Testis (tissue), 3 donors: Measurements from ENCODE around the gene PIEZO1. TPM values are rescaled to one million over a fixed set of nuclear protein-coding genes. Genes with fewer than 3 reads are reported as not detected.

ENCODE experiments used
- DNase-seq: peaks from one replicate; pipeline ENCODE4 v3.0.0-alpha.2; 2019
- H3K27ac ChIP-seq, 2 donors: fragments of 200-600 bp; sonication (generic); one replicate each; pipeline ENCODE4 v1.5.1; 2019
- H3K27me3 ChIP-seq: fragments of 200-600 bp; sonication (generic); one replicate; pipeline ENCODE4 v1.5.1; 2019
- H3K36me3 ChIP-seq: fragments of 200-600 bp; sonication (generic); one replicate; pipeline ENCODE4 v1.5.1; 2017; ENCODE audit warnings: low read depth; ENCODE audit errors: missing control alignments
- H3K4me1 ChIP-seq: fragments of 200-600 bp; sonication (generic); one replicate; pipeline ENCODE4 v1.5.1; 2019
- H3K4me3 ChIP-seq, 2 donors: fragments of 200-600 bp; sonication (generic); one replicate each; pipeline ENCODE4 v1.5.1; 2017 to 2019
- H3K9me3 ChIP-seq: fragments of 200-600 bp; sonication (generic); one replicate; pipeline ENCODE4 v1.5.1; 2017
- CTCF ChIP-seq, 3 experiments: fragments of 450-650 bp in 2 of 3; fragments of 200-600 bp in 1 of 3; sonication (generic) in 1 of 3; IDR thresholded peaks; one replicate each; pipeline ENCODE4 v1.5.1; 2016 to 2019; ENCODE audit warnings: antibody characterized with exemption in 3 of 3, mild to moderate bottlenecking in 2 of 3, moderate library complexity in 1 of 3
- POLR2A ChIP-seq: fragments of 450-650 bp; IDR thresholded peaks from one replicate; pipeline ENCODE4 v1.6.1; 2017; ENCODE audit warnings: antibody characterized with exemption, mild to moderate bottlenecking, moderate library complexity
- WGBS, 2 donors: methylation state at CpG; one replicate each; pipeline ENCODE4 v1.1.5; 2018; 5-methylcytosine and 5-hydroxymethylcytosine counted together
- intact Hi-C: fragments of 100-400 bp; cut with DNase I; formaldehyde crosslinking; loops from one replicate; pipeline ENCODE4 v1.15.1; 2023; ENCODE audit warnings: low total_unique reads
- polyA plus RNA-seq: library from polyadenylated mRNA; stranded (reverse); fragments of 350-450 nt; fragmentation: Illumina TruSeq; extraction: RNeasy Lipid Tissue Mini Kit (QIAGEN cat#74804); gene quantifications from one replicate; pipeline ENCODE4 v1.2.3, GENCODE V29; 2014; ENCODE audit warnings: low read depth, low replicate concordance; ENCODE audit not compliant: insufficient read depth
- total RNA-seq, 2 donors: library from RNA; depleted of rRNA; stranded (reverse); fragments of >200 nt; gene quantifications; one replicate each; pipeline ENCODE4 v1.2.3, GENCODE V29; 2016

Gene PIEZO1
- total and polyA plus RNA-seq, 3 donors from 2014 or later, result 24.2 to 44.5 (median 40.7) TPM

DNA sequence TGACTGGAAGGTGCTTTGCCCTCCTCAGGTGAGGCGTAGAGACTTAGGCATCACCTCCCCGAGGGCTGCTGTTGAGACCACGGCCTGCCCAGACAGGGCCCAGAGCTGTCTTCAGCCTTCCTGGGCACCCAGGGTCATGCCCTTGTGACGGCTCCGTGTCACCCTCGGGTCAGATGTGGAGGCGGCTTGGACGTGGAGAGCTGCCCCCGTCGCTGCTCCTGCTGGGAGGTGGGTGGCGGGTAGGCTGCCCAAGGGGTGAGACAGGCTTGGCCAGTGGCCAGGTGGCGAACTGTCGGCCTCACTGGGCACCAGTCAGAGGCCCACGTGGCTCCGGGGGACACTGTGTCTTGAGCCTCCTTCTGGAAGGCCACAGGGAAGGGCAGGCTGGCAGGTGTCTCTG, 89.8 kb downstream of the PIEZO1 start:
- TF ChIP-seq CTCF (IDR thresholded peaks at IDR 0.05) (no peak), POLR2A (no peak)
- 75% methylated on average over 15 of the region's 15 CpGs; no CpG with 5 or more reads in 1 of the 2 donors for WGBS, 2 donors
- no peak overlapping the region for H3K27ac ChIP-seq
- DNase-seq, result no peak
- H3K9me3 ChIP-seq, result no peaks in the 10 kb centered on the region
- intact Hi-C loops, result no loop called here
- no peaks in the 10 kb centered on the region for H3K4me1 ChIP-seq
- no peaks in the 10 kb centered on the region for H3K36me3 ChIP-seq
- no peaks in the 10 kb centered on the region for H3K27me3 ChIP-seq
- H3K4me3 ChIP-seq, result no peak overlapping the region

DNA sequence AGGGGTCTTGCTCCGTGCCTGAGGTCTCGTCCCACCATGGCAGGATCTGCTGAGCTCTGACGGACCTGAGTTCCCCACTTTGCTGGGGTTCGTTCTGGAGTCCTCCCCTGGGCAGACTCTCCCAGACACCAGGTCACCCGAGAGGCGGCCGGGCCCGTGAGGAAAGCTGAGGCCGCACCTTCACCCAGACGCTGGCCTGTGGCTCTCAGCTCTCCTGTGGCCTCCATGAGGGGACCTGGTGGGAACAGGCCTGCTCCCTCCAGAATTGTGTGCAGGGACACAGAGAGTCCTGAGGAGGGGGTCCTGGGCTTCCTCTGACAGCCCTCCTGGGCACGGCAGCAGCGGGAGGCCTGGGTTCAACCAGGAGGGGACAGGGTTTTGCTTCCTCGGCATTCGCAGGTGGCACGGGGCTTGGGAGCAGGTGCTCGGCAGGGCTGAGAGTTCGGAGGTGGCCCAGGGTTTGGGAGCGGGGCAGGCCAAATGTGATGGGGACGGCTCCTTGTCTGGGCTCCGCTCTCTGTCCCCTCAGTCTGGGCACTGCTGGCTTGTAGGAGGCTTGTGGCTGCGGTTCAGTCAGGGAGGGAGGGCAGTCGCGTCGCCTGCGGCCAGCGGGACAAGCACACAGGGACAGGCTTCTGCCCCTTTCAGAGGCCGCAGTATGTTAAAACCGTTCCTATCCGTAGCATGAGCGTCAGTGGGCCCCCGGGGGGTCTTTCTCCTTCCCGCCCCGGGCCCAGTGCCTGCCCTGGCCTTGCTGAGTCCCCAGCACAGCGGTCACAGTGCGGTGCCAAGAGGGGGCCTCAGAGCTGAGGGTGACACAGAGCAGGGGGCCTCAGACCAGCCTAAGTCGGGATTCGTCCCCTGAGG, 90.6 kb downstream of the PIEZO1 start:
- intact Hi-C loops, result no loop called here
- no peaks in the 10 kb centered on the region for H3K9me3 ChIP-seq
- WGBS, 2 donors, result 88 to 96% methylated on average over 12 to 37 of the region's 37 CpGs
- H3K27me3 ChIP-seq, result no peaks in the 10 kb centered on the region
- DNase-seq, result no peak
- no peaks in the 10 kb centered on the region for H3K36me3 ChIP-seq
- H3K4me3 ChIP-seq, result no peak overlapping the region
- no peak overlapping the region for H3K27ac ChIP-seq
- no peaks in the 10 kb centered on the region for H3K4me1 ChIP-seq
- TF ChIP-seq CTCF (IDR thresholded peaks at IDR 0.05), result no peak
- no peak for TF ChIP-seq POLR2A

DNA sequence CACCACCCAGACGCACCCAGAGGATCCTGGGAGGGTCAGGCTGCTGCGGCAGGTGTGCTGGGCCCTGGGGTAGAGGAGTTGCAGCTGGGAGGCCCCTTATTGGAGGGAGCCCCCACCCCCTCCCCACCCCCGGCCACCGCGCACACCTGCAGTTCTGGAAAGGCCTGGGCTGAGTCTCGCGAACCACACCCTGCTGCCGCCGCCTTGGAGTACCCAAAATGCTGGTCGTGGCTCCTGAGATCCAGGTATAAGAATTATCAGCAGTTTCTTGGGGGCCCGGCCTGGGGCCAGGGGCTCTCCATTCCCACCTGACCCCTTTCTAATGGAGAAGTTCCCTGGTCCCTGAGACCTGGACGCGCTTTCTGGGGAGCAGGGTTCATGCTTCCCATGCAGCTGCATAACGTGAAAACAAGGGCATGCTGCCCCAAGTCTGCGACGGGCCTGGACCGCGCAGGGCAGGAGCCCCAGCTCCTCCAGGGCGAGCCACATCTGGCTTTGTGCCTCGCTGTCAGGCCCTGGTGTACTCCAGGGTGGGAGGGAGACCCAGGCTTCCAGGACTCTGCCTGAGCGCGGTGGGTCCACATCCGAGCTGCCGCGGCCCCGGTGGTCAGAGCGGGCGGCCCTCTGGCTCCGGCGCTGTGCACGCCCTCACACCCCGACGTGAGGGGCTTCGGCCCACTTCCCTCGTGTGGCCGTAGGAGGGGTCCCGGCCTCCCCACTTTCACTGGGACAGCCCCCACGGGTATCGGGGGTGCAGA, 91.4 kb downstream of the PIEZO1 start:
- H3K36me3 ChIP-seq, result no peaks in the 10 kb centered on the region
- 90 to 91% methylated on average over 34 to 39 of the region's 39 CpGs for WGBS, 2 donors
- no peaks in the 10 kb centered on the region for H3K9me3 ChIP-seq
- no peak for DNase-seq
- intact Hi-C loops, result no loop called here
- H3K27ac ChIP-seq, result no peak overlapping the region
- H3K27me3 ChIP-seq, result no peaks in the 10 kb centered on the region
- H3K4me3 ChIP-seq, result no peak overlapping the region
- no peaks in the 10 kb centered on the region for H3K4me1 ChIP-seq
- no peak for TF ChIP-seq CTCF (IDR thresholded peaks at IDR 0.05)
- TF ChIP-seq POLR2A, result no peak

GRCh38 chr16:88692861-88693260, 92.2 kb downstream of the PIEZO1 start:
- TF ChIP-seq CTCF (IDR thresholded peaks at IDR 0.05), result no peak
- TF ChIP-seq POLR2A, result no peak
- no peak for DNase-seq
- no peak overlapping the region for H3K27ac ChIP-seq
- H3K27me3 ChIP-seq, result no peaks in the 10 kb centered on the region
- 80 to 84% methylated on average over 10 of the region's 10 CpGs for WGBS, 2 donors
- no peaks in the 10 kb centered on the region for H3K36me3 ChIP-seq
- H3K4me1 ChIP-seq, result peaks cover 4% of the 10 kb centered on the region
- H3K9me3 ChIP-seq, result no peaks in the 10 kb centered on the region
- intact Hi-C loops, result no loop called here
- no peak overlapping the region for H3K4me3 ChIP-seq
